Tibial nerve (tissue), 4 donors: ENCODE measurements around the gene CRYZL1. TPM values are rescaled to one million over a fixed set of nuclear protein-coding genes. Genes with fewer than 3 reads are reported as not detected.
A peak's percentile ranks its signal among the peaks of the same experiment; 100 is the strongest.
"Not testable (repeated sequence)": the region's sequence is repeated elsewhere in the genome, so short reads cannot be mapped to it uniquely, and the experiment has no call there.

Experiments
- DNase-seq, 2 donors: peaks; one replicate each; pipeline ENCODE4 v3.0.0-alpha.2; 2019; ENCODE audit warnings: low spot score in 2 of 2
- H3K27ac ChIP-seq, 4 donors: fragments of 200-600 bp; sonication (generic) in 3 of 4; one replicate each; pipeline ENCODE4 v1.5.1; 2017 to 2019; ENCODE audit warnings: mild to moderate bottlenecking in 1 of 4
- H3K27me3 ChIP-seq, 2 donors: fragments of 200-600 bp; sonication (generic) in 1 of 2; one replicate each; pipeline versions ENCODE4 v1.5.1 to v1.6.0; 2017 to 2019
- H3K36me3 ChIP-seq, 3 donors: fragments of 200-600 bp; sonication (generic); one replicate each; pipeline ENCODE4 v1.5.1; 2018 to 2019
- H3K4me1 ChIP-seq, 4 donors: fragments of 200-600 bp; sonication (generic) in 3 of 4; one replicate each; pipeline ENCODE4 v1.5.1; 2017 to 2019
- H3K4me3 ChIP-seq, 4 donors: fragments of 200-600 bp; sonication (generic) in 3 of 4; one replicate each; pipeline ENCODE4 v1.5.1; 2017 to 2019; ENCODE audit warnings: mild to moderate bottlenecking in 1 of 4, moderate library complexity in 1 of 4
- H3K9me3 ChIP-seq, 4 donors: fragments of 200-600 bp; sonication (generic) in 3 of 4; one replicate each; pipeline ENCODE4 v1.5.1; 2017 to 2019
- EP300 ChIP-seq, 2 donors: sonication (generic); formaldehyde crosslinking; IDR thresholded peaks; one replicate each; pipeline ENCODE4 v1.6.1; 2017; ENCODE audit warnings: antibody characterized with exemption in 2 of 2, mild to moderate bottlenecking in 1 of 2
- POLR2A ChIP-seq, 2 donors: fragments of 450-650 bp; IDR thresholded peaks; one replicate each; pipeline ENCODE4 v1.6.1; 2017; ENCODE audit warnings: antibody characterized with exemption in 2 of 2, mild to moderate bottlenecking in 2 of 2, moderate library complexity in 2 of 2
- WGBS, 2 donors: methylation state at CpG; one replicate each; pipeline ENCODE4 v1.1.5; 2018; 5-methylcytosine and 5-hydroxymethylcytosine counted together
- total RNA-seq, 4 donors: library from RNA; depleted of rRNA; stranded (reverse); fragments of >200 nt; gene quantifications; one replicate each; pipeline ENCODE4 v1.1.0, GENCODE V29; 2016
- TF ChIP-seq, protein P1 (sequence below), 5 experiments: fragments of 200-600 bp in 3 of 5; fragments of 450-650 bp in 2 of 5; sonication (generic) in 3 of 5; IDR thresholded peaks; one replicate each; pipeline ENCODE4 v1.5.1; 2016 to 2019; ENCODE audit warnings: antibody characterized with exemption in 5 of 5, mild to moderate bottlenecking in 3 of 5, moderate library complexity in 2 of 5

The CRYZL1 gene
- total RNA-seq, 4 donors from 2014 or later, result 48.8 to 94.4 (median 74.8) TPM

DNA sequence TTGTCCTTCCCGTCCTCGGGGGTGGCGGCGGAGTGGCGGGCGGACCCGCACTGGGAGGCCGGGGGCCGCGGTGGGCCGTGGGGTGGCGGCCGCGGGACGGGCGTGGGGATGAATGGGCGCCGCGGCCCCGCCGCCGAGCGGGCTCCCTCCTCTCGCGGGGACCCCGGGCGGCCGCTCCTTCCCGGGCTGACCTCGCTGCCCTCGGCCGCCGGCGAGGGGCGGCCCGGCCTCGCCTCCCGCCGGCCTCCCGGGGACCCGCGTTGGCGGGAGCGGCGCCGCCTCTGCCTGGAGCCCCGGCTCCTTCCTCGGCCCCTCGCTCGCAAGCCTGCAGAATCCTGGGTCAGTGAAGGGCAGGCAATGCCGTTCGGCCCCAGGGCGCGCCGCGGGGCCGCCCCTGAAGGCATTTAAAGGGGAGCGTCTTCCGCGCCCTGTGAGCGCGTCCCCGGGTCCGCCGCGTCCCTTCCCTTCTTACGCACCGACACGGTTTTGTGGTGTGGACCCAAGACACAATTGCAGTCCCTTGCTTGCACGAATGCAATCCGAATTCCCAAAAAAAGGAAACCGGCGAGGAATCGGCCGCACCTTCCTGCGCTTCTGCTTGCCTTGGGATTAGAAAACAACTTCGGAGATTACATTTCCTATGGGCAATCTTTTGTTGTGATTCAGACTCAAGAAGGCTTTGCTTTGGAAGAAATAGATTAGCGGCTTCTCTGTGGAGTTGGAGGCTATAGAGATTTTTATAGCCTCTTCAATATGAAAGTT lies 1.5 kb upstream of the CRYZL1 start:
- Histone ChIP-seq H3K4me1 (peaks cover 0 to 58% (median 16%) of the 10 kb centered on the region in 4 donors), H3K27me3 (no peaks in the 10 kb centered on the region), H3K27ac (peak overlapping the region; percentile 87 to 96 (median 92)), H3K36me3 (no peaks in the 10 kb centered on the region), H3K9me3 (no peaks in the 10 kb centered on the region), H3K4me3 (peak overlapping the region; percentile 44 to 99 (median 86))
- WGBS, 2 donors, result 0 to 1% methylated on average over 9 to 39 of the region's 78 CpGs
- DNase-seq, result no peak
- TF ChIP-seq EP300 (IDR thresholded peaks at IDR 0.05) (no peak), POLR2A (IDR thresholded peaks at IDR 0.05) (no peak)
- TF ChIP-seq, protein P1, sequence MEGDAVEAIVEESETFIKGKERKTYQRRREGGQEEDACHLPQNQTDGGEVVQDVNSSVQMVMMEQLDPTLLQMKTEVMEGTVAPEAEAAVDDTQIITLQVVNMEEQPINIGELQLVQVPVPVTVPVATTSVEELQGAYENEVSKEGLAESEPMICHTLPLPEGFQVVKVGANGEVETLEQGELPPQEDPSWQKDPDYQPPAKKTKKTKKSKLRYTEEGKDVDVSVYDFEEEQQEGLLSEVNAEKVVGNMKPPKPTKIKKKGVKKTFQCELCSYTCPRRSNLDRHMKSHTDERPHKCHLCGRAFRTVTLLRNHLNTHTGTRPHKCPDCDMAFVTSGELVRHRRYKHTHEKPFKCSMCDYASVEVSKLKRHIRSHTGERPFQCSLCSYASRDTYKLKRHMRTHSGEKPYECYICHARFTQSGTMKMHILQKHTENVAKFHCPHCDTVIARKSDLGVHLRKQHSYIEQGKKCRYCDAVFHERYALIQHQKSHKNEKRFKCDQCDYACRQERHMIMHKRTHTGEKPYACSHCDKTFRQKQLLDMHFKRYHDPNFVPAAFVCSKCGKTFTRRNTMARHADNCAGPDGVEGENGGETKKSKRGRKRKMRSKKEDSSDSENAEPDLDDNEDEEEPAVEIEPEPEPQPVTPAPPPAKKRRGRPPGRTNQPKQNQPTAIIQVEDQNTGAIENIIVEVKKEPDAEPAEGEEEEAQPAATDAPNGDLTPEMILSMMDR (IDR thresholded peaks at IDR 0.05), result no peak

DNA sequence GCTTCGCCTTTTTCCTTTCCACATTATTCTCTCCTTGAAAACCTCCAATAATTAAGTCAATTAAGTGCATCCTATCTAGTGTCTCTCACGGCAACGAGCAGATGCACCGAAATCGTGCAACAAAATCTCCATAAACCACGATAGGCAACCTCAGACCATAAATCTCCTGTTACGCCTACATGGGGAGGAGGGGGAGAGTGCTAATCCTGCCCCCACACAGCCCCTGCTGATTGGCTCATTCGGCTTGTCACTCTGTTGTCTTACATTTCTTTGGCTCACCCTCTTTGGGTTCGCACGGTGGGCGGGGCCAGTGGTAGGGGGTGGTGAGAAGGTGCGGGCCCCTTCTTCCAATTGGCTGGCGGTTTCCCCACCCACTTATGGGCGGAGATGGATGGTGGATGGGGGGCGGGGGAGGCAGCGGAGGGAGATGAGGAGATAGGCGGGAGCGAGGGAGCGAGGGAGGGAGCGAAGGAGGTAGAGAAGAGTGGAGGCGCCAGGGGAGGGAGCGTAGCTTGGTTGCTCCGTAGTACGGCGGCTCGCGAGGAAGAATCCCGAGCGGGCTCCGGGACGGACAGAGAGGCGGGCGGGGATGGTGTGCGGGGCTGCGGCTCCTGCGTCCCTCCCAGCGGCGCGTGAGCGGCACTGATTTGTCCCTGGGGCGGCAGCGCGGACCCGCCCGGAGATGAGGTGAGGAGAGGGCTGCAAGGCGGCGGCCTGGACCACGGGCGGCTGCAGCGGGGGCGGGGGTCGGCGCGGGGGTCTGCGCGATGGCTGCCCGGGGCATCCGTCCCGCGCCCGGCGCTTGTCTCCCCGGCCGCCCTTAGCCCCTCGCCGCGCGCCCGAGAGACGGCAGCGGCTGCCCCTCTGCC lies 720 bp upstream of the CRYZL1 start, which contains the start of gene ITSN1:
Gene ITSN1, plus strand, starts transcription at position 475 of the 869 bp plus-strand sequence. CDS start 76,328 bp downstream, outside the sequence.
- TF ChIP-seq POLR2A (IDR thresholded peaks at IDR 0.05), result peak; percentile 85 to 92
- TF ChIP-seq, protein P1 (IDR thresholded peaks at IDR 0.05), result peak in 1 of 5 experiments; percentile 30
- TF ChIP-seq EP300 (IDR thresholded peaks at IDR 0.05), result peak; percentile 62 to 92
- H3K27me3 ChIP-seq, result no peaks in the 10 kb centered on the region
- WGBS, 2 donors, result 0 to 1% methylated on average over 40 of the region's 71 CpGs

DNA sequence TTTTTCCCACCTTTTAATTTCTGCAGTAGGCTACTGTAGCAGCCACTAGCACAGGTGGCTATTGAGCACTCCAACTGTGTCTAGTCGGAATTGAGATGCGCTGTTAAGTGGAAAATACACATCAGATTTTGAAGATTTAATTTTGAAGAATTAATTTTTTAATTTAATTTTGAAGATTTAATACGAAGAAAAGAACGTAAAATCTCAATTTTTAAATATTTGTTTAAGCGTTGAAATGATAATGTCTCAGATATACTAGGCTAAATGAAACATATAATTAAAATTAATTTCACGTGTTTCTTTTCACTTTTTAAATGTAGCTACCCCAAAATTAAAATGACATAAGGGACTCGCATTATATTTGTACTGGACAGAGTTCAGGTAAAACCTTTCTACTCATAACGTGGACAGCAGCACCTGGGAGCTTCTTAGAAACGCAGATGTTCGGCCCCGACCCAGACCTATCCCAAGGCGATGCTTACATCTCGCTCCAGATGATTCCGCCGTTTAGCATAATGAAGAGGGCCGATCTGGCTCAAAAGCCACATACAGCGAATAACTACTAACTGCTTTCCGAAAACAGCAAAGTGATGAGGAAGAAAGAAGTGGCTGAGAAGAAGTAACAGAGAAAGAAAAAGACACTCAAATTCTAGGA lies 717 bp downstream of the CRYZL1 start:
- 22 to 23% methylated on average over 18 of the region's 18 CpGs for WGBS, 2 donors
- no peak for DNase-seq
- TF ChIP-seq POLR2A (IDR thresholded peaks at IDR 0.05), result no peak
- TF ChIP-seq, protein P1 (IDR thresholded peaks at IDR 0.05), result no peak
- TF ChIP-seq EP300 (IDR thresholded peaks at IDR 0.05), result no peak

More for the DNA sequence above, 720 bp upstream of the CRYZL1 start, which contains the start of gene ITSN1:
- Histone ChIP-seq H3K27ac (peak within 1 kb of the TSS; percentile 89 to 96 (median 94)), H3K36me3 (peaks cover 0 to under 1% (median 0%) of the 10 kb centered on the region in 3 donors), H3K4me3 (peak within 1 kb of the TSS; percentile 74 to 99 (median 92)), H3K9me3 (no peaks in the 10 kb centered on the region), H3K4me1 (peaks cover 0 to 52% (median 16%) of the 10 kb centered on the region in 4 donors)
- peak; percentile 100 for DNase-seq

DNA sequence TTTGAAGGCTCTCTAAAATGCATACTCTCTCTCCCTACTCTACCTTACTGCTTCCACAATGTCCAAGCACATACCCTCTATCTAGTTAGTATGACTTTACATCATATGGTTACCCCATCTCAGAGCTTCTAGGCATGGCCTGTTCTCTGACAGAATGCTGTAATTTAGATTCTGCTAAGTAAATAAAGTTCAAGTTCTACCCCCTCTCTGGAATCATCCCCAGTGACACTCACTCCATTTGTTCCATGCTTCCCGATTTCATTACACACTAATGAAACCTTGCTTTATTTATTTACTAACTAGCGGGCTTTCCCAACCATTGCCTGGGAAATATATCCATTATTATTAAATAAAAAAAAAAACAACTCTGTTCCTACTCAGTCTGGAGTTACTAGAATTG lies 7.3 kb downstream of the CRYZL1 start:
- no peak overlapping the region for H3K27ac ChIP-seq
- DNase-seq, result no peak
- TF ChIP-seq, protein P1 (IDR thresholded peaks at IDR 0.05), result no peak
- no peak for TF ChIP-seq EP300 (IDR thresholded peaks at IDR 0.05)
- TF ChIP-seq POLR2A (IDR thresholded peaks at IDR 0.05), result no peak
- 66 to 72% methylated on average over 2 of the region's 2 CpGs for WGBS, 2 donors
- H3K36me3 ChIP-seq, result peaks cover 0 to 36% (median 2%) of the 10 kb centered on the region in 3 donors
- no peaks in the 10 kb centered on the region for H3K9me3 ChIP-seq
- no peaks in the 10 kb centered on the region for H3K27me3 ChIP-seq
- H3K4me1 ChIP-seq, result peaks cover 0 to 4% (median 0%) of the 10 kb centered on the region in 4 donors
- no peak overlapping the region for H3K4me3 ChIP-seq

More for the DNA sequence above, 717 bp downstream of the CRYZL1 start:
- Histone ChIP-seq H3K4me3 (peak overlapping the region; percentile 74 to 99 (median 92)), H3K9me3 (no peaks in the 10 kb centered on the region), H3K27me3 (no peaks in the 10 kb centered on the region), H3K36me3 (peaks cover 0 to 9% (median 0%) of the 10 kb centered on the region in 3 donors), H3K4me1 (peaks cover 0 to 44% (median 11%) of the 10 kb centered on the region in 4 donors), H3K27ac (peak overlapping the region; percentile 89 to 96 (median 94))

DNA sequence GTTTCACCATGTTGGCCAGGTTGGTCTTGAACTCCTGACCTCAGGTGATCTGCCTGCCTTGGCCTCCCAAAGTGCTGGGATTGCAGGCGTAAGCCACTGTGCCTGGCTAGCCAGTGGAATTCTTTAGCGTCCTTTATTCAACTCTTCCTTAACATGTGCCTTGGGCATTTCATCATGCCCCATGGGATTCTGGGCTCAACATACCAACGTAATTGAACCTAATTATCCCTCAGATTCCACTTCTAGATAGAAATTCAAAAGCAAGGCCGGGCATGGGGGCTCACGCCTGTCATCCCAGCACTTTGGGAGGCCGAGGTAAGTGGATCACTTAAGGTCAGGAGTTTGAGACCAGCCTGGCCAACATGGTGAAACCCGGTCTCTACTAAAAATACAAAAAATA lies 15.4 kb downstream of the CRYZL1 start:
- H3K4me1 ChIP-seq, H3K27me3 ChIP-seq, H3K4me3 ChIP-seq, H3K27ac ChIP-seq, H3K9me3 ChIP-seq, DNase-seq: not testable (repeated sequence)
- peaks cover 0 to 66% (median 4%) of the 10 kb centered on the region in 3 donors for H3K36me3 ChIP-seq
- WGBS, 2 donors, result 81 to 88% methylated on average over 7 of the region's 7 CpGs
